ENCODE results near the gene HSD17B14. TPM values are rescaled to one million over a fixed set of nuclear protein-coding genes. Genes with fewer than 3 reads are reported as not detected.
"Not testable (repeated sequence)": the region's sequence is repeated elsewhere in the genome, so short reads cannot be mapped to it uniquely, and the experiment has no call there.

Gene HSD17B14
- total RNA-seq, 4 donors from 2014 or later: 1.6 to 6.6 (median 5.4) TPM

GRCh38 chr19:48852292-48852691 is 16.0 kb upstream of the HSD17B14 start:
- no peak for TF ChIP-seq CTCF (IDR thresholded peaks at IDR 0.05)
- no peak for TF ChIP-seq POLR2A (IDR thresholded peaks at IDR 0.05)
- intact Hi-C loops (cut with DNase I; ENCODE audit: low total_unique reads): no loop called here
- WGBS, 2 donors: 91 to 95% methylated on average over 4 of the region's 4 CpGs
- no peak for DNase-seq (ENCODE audit: low spot score in 2 of 2)
- no peak overlapping the region for H3K4me3 ChIP-seq (ENCODE audit: low read depth, poor library complexity, severe bottlenecking)

GRCh38 chr19:48846659-48847058 is 10.4 kb upstream of the HSD17B14 start:
- 92 to 97% methylated on average over 3 of the region's 3 CpGs for WGBS, 2 donors
- DNase-seq (ENCODE audit: low spot score in 2 of 2); intact Hi-C loops (cut with DNase I; ENCODE audit: low total_unique reads); H3K4me3 ChIP-seq (ENCODE audit: low read depth, poor library complexity, severe bottlenecking): not testable (repeated sequence)

GRCh38 chr19:48845384-48845783 is 9.1 kb upstream of the HSD17B14 start:
- intact Hi-C loops (cut with DNase I; ENCODE audit: low total_unique reads): no loop called here
- TF ChIP-seq CTCF (IDR thresholded peaks at IDR 0.05) (no peak), POLR2A (IDR thresholded peaks at IDR 0.05) (no peak)
- no peak overlapping the region for H3K4me3 ChIP-seq (ENCODE audit: low read depth, poor library complexity, severe bottlenecking)
- no peak for DNase-seq (ENCODE audit: low spot score in 2 of 2)
- 91 to 93% methylated on average over 15 of the region's 15 CpGs for WGBS, 2 donors

- whole genome bisulfite sequencing, 2 donors: 82 to 89% methylated on average over 2 of the region's 2 CpGs
- DNase-seq (ENCODE audit: low spot score in 2 of 2): no peak
- TF ChIP-seq CTCF (IDR thresholded peaks at IDR 0.05) (no peak), POLR2A (IDR thresholded peaks at IDR 0.05) (no peak)
- no peak overlapping the region for H3K4me3 ChIP-seq (ENCODE audit: low read depth, poor library complexity, severe bottlenecking)
- intact Hi-C loops (cut with DNase I; ENCODE audit: low total_unique reads): no loop called here
Measured at GRCh38 chr19:48844472-48844871, 8.2 kb upstream of the HSD17B14 start.

- TF ChIP-seq POLR2A (IDR thresholded peaks at IDR 0.05) (no peak), CTCF (IDR thresholded peaks at IDR 0.05) (peak in 1 of 3 donors; percentile 39)
- 43 to 48% methylated on average over 2 of the region's 2 CpGs for whole genome bisulfite sequencing, 2 donors
- DNase-seq (ENCODE audit: low spot score in 2 of 2): peak in 1 of 2 donors; percentile 40
- intact Hi-C loops (cut with DNase I; ENCODE audit: low total_unique reads): no loop called here
- H3K4me3 ChIP-seq (ENCODE audit: low read depth, poor library complexity, severe bottlenecking): no peak overlapping the region
Measured at GRCh38 chr19:48842789-48843162, 6.5 kb upstream of the HSD17B14 start.

- intact Hi-C loops (cut with DNase I; ENCODE audit: low total_unique reads): no loop called here
- WGBS, 2 donors: 89 to 97% methylated on average over 6 of the region's 6 CpGs
- DNase-seq (ENCODE audit: low spot score in 2 of 2): no peak
Measured at GRCh38 chr19:48841571-48841970, 5.3 kb upstream of the HSD17B14 start.

More at GRCh38 chr19:48841571-48841970, 5.3 kb upstream of the HSD17B14 start:
- TF ChIP-seq POLR2A (IDR thresholded peaks at IDR 0.05) (no peak), CTCF (IDR thresholded peaks at IDR 0.05) (no peak)
- no peak overlapping the region for H3K4me3 ChIP-seq (ENCODE audit: low read depth, poor library complexity, severe bottlenecking)
